SK-N-SH (cell line): Measurements from ENCODE around the gene PPTC7. TPM values are rescaled to one million over a fixed set of nuclear protein-coding genes. Genes with fewer than 3 reads are reported as not detected.

Source experiments
- CTCF ChIA-PET: fragments of 300-600, 350-600 bp; formaldehyde crosslinking; extraction: SDS; loops from one replicate; lab custom pipeline; 2021; lab: Yijun Ruan, JAX
- POLR2A ChIA-PET: fragments of 350-600 bp; sonication (Branson Sonifier 250); formaldehyde crosslinking; extraction: SDS; loops from one replicate; lab custom pipeline; 2020; ENCODE audit warnings: antibody characterized with exemption, inconsistent platforms; lab: Yijun Ruan, JAX
- DNase-seq: peaks from one replicate; pipeline ENCODE4 v3.0.0; 2012
- H2AFZ ChIP-seq: fragments of 200-600 bp; sonication (generic); 2 replicates; pipeline ENCODE4 v1.8.1; 2016; ENCODE audit warnings: antibody characterized with exemption, mild to moderate bottlenecking, low read depth
- H3F3A ChIP-seq: fragments of 200-600 bp; sonication (generic); replicated peaks from 2 replicates; pipeline ENCODE3; 2016; ENCODE audit warnings: antibody characterized with exemption, mild to moderate bottlenecking; ENCODE audit not compliant: insufficient read depth
- H3K27ac ChIP-seq, 2 experiments: fragments of 200-500 bp in 1 of 2; fragments of 200-600 bp in 1 of 2; sonication (Bioruptor generic) in 1 of 2; sonication (generic), shearing (Covaris generic) in 1 of 2; 2 replicates each; pipeline versions ENCODE4 v1.5.1 to v1.6.1; 2014 to 2016; ENCODE audit warnings: low read depth in 2 of 2, inconsistent platforms in 1 of 2, low read length in 1 of 2, mild to moderate bottlenecking in 1 of 2, mixed read lengths in 1 of 2
- H3K27me3 ChIP-seq: fragments of 200-600 bp; sonication (generic), shearing (Covaris generic); 2 replicates; pipeline ENCODE4 v1.6.1; 2016; ENCODE audit warnings: mixed run types; ENCODE audit not compliant: insufficient read depth
- H3K36me3 ChIP-seq, 2 experiments: fragments of 200-500 bp in 1 of 2; fragments of 200-600 bp in 1 of 2; sonication (Bioruptor generic) in 1 of 2; sonication (generic) in 1 of 2; replicated peaks in 1 of 2; 2 replicates each; pipeline versions ENCODE3 to v1.5.1; 2014 to 2016; ENCODE audit warnings: low read length in 1 of 2, mild to moderate bottlenecking in 1 of 2; ENCODE audit not compliant: insufficient read depth in 2 of 2, control insufficient read depth in 1 of 2
- H3K4me1 ChIP-seq, 2 experiments: fragments of 200-500 bp in 1 of 2; fragments of 200-600 bp in 1 of 2; sonication (Bioruptor generic) in 1 of 2; sonication (generic), shearing (Covaris generic) in 1 of 2; 2 replicates each; pipeline versions ENCODE4 v1.5.1 to v1.6.1; 2014 to 2016; ENCODE audit warnings: low read depth in 1 of 2, low read length in 1 of 2, mixed run types in 1 of 2; ENCODE audit not compliant: insufficient read depth in 2 of 2, control insufficient read depth in 1 of 2
- H3K4me2 ChIP-seq: fragments of 200-600 bp; sonication (generic), shearing (Covaris generic); 2 replicates; pipeline ENCODE4 v1.6.1; 2017; ENCODE audit warnings: mixed run types
- H3K4me3 ChIP-seq, 2 experiments: fragments of 200-500 bp in 1 of 2; fragments of 200-600 bp in 1 of 2; sonication (Bioruptor generic) in 1 of 2; sonication (generic), shearing (Covaris generic) in 1 of 2; 2 replicates each; pipeline versions ENCODE4 v1.5.1 to v1.8.1; 2014 to 2016; ENCODE audit warnings: low read depth in 2 of 2, inconsistent platforms in 1 of 2, low read length in 1 of 2, mild to moderate bottlenecking in 1 of 2, mixed read lengths in 1 of 2, moderate library complexity in 1 of 2
- H3K79me2 ChIP-seq: fragments of 200-600 bp; sonication (generic); 2 replicates; pipeline ENCODE4 v1.8.1; 2017; ENCODE audit warnings: mild to moderate bottlenecking; ENCODE audit not compliant: insufficient read depth
- H3K9ac ChIP-seq: fragments of 200-600 bp; sonication (generic); 2 replicates; pipeline ENCODE4 v1.6.1; 2017; ENCODE audit warnings: mixed run types
- H3K9me2 ChIP-seq: fragments of 200-600 bp; sonication (generic); 2 replicates; pipeline ENCODE4 v1.6.1; 2017; ENCODE audit warnings: mixed run types
- H3K9me3 ChIP-seq: fragments of 200-600 bp; sonication (generic); 2 replicates; pipeline ENCODE4 v1.6.1; 2017; ENCODE audit warnings: mixed run types, mild to moderate bottlenecking, moderate library complexity
- H4K20me1 ChIP-seq: fragments of 200-600 bp; sonication (generic); 2 replicates; pipeline ENCODE4 v1.6.1; 2017; ENCODE audit warnings: mild to moderate bottlenecking, mixed run types; ENCODE audit not compliant: insufficient read depth
- FOSL2 ChIP-seq: IDR thresholded peaks from 2 replicates; pipeline ENCODE4 v1.4.0; 2012; ENCODE audit warnings: low read depth, mild to moderate bottlenecking, moderate library complexity, borderline replicate concordance
- MAX ChIP-seq: IDR thresholded peaks from 2 replicates; pipeline ENCODE4 v1.4.0; 2012; ENCODE audit warnings: low read depth
- NFIC ChIP-seq: IDR thresholded peaks from 2 replicates; pipeline ENCODE4 v1.4.0; 2012; ENCODE audit warnings: borderline replicate concordance
- USF2 ChIP-seq: fragments of 150-350 bp; IDR thresholded peaks from 2 replicates; pipeline ENCODE4 v1.6.1; 2017; ENCODE audit warnings: antibody characterized with exemption, low read length, low read depth, borderline replicate concordance
- WGBS: methylation state at CpG from one replicate; pipeline ENCODE4 v1.1.6; 2017; ENCODE audit warnings: low lambda C conversion rate; 5-methylcytosine and 5-hydroxymethylcytosine counted together
- polyA plus RNA-seq, 3 experiments: library from polyadenylated mRNA; depleted of rRNA; stranded (reverse); fragments of >200 nt; gene quantifications; 2 replicates each; pipeline ENCODE4 v1.2.3, GENCODE V29; 2012
- TF ChIP-seq, protein P1 (sequence below): IDR thresholded peaks from 2 replicates; pipeline ENCODE4 v1.4.0; 2012; ENCODE audit warnings: low read depth, borderline replicate concordance

PPTC7 gene
- polyA plus RNA-seq, 1 of the 3 experiments (the other 2 are of a cell fraction), result 9.6 TPM

DNA sequence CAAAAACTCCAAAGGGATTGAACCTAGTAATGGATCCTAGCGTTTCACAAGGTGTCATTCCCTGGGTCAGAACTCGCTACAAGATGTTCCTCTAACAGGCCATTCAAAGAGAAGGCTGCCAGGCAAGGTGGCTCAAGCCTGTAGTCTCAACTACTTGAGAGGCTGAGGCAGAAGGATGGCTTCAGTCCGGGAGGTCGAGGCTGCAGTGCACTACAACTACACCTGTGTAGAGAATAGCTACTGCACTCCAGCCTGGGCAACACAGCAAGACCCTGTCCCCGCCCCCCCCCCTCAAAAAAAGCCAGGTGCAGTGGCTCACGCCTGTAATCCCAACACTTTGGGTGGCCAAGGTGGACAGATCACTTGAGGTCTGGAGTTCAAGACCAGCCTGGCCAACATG is 14.4 kb downstream of the PPTC7 start:
- Histone ChIP-seq H3K4me2 (no peak overlapping the region), H3K79me2 (peaks cover 82% of the 10 kb centered on the region)
- POLR2A ChIA-PET, result no interaction called here

DNA sequence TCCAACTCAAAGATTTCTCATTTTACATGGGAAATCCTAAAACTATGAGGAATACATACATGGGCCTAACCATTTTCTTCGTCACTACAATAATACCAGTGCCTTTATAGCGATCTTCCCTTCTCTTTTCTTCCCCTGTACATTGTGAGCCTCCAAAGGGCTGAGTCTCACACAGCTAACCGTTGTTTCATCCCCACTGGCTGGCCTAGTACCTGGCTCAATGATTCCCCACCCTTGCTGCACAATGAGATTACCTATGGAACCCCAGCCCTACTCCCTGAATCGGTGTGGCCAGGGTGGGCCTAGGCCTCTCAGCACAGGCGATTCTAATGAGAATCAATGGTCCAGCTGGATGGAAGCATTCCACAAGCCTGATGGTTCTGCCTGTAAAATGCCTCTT is 16.1 kb downstream of the PPTC7 start:
- peaks cover 82% of the 10 kb centered on the region for H3K79me2 ChIP-seq
- WGBS, result 94% methylated on average over 5 of the region's 5 CpGs
- H3K36me3 ChIP-seq, result peaks cover 0 to 4% of the 10 kb centered on the region in 2 experiments
- H2AFZ ChIP-seq, result no peak overlapping the region
- TF ChIP-seq NFIC (no peak), USF2 (no peak), FOSL2 (no peak)
- TF ChIP-seq, protein P1, sequence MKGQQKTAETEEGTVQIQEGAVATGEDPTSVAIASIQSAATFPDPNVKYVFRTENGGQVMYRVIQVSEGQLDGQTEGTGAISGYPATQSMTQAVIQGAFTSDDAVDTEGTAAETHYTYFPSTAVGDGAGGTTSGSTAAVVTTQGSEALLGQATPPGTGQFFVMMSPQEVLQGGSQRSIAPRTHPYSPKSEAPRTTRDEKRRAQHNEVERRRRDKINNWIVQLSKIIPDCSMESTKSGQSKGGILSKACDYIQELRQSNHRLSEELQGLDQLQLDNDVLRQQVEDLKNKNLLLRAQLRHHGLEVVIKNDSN, result no peak
- H3K27ac ChIP-seq, result no peak overlapping the region
- H3K9me2 ChIP-seq, result no peaks in the 10 kb centered on the region
- H4K20me1 ChIP-seq, result peaks cover 32% of the 10 kb centered on the region
- ChIA-PET CTCF (interaction anchor here (1.2 to 2.9 kb wide), 5 partner anchors 13 to 327 kb away, joined by 3 to 12 read pairs (median 5); no protein-coding TSS in a partner anchor), POLR2A (no interaction called here)
- H3K9me3 ChIP-seq, result peaks cover 6% of the 10 kb centered on the region; the same call in 1 of the 2 replicates
- peaks cover 23% of the 10 kb centered on the region for H3F3A ChIP-seq
- no peak overlapping the region for H3K4me3 ChIP-seq
- no peak for DNase-seq
- no peak overlapping the region for H3K4me2 ChIP-seq
- H3K9ac ChIP-seq, result no peak overlapping the region
- H3K4me1 ChIP-seq, result peaks cover 3 to 20% of the 10 kb centered on the region in 2 experiments; a peak in 2 of 4 replicates
- no peaks in the 10 kb centered on the region for H3K27me3 ChIP-seq

More for the DNA sequence above, 14.4 kb downstream of the PPTC7 start:
- H3F3A ChIP-seq, result peaks cover 14% of the 10 kb centered on the region
- H3K4me3 ChIP-seq, result no peak overlapping the region
- peaks cover 3 to 11% of the 10 kb centered on the region in 2 experiments; a peak in 2 of 4 replicates for H3K4me1 ChIP-seq
- DNase-seq, result no peak
- peaks cover 0 to 4% of the 10 kb centered on the region in 2 experiments for H3K36me3 ChIP-seq
- WGBS, result 94% methylated on average over 4 of the region's 6 CpGs
- no peaks in the 10 kb centered on the region for H3K27me3 ChIP-seq
- no peaks in the 10 kb centered on the region for H3K9me2 ChIP-seq
- CTCF ChIA-PET, result no interaction called here
- peaks cover 29% of the 10 kb centered on the region for H4K20me1 ChIP-seq
- H2AFZ ChIP-seq, result no peak overlapping the region
- peaks cover 11% of the 10 kb centered on the region; the same call in 1 of the 2 replicates for H3K9me3 ChIP-seq
- TF ChIP-seq MAX, result no peak
- TF ChIP-seq, all 33 proteins: peak for 0
- Histone ChIP-seq H3K9ac (no peak overlapping the region), H3K27ac (no peak overlapping the region)
